Left renal cortex interstitium (tissue), 4 donors: ENCODE results near the gene CHST3. TPM values are rescaled to one million over a fixed set of nuclear protein-coding genes. Genes with fewer than 3 reads are reported as not detected.

Experiments
- DNase-seq, 4 donors: peaks; one replicate each; pipeline ENCODE4 v3.0.0-alpha.2; 2013; ENCODE audit warnings: low read depth in 4 of 4, low spot score in 2 of 4, missing footprints in 1 of 4
- polyA plus RNA-seq, 4 donors: library from polyadenylated mRNA; unstranded; fragments of 120-200 nt; gene quantifications; one replicate each; pipeline ENCODE4 v1.2.1, GENCODE V29; 2013; ENCODE audit not compliant: insufficient read length in 4 of 4

CHST3 gene
- polyA plus RNA-seq, 4 donors = 17.8 to 21.7 (median 18.0) TPM

GRCh38 chr10:72049472-72049871 lies 85.3 kb downstream of the CHST3 start:
- DNase-seq = no peak

GRCh38 chr10:72049969-72050781 lies 86.0 kb downstream of the CHST3 start:
- DNase-seq = no peak

GRCh38 chr10:72050873-72051272 lies 86.7 kb downstream of the CHST3 start:
- DNase-seq = no peak

- no peak for DNase-seq
These were observed 89.5 kb downstream of the CHST3 start for GRCh38 chr10:72053690-72054089.

GRCh38 chr10:72056113-72056512 lies 91.9 kb downstream of the CHST3 start:
- DNase-seq = no peak

GRCh38 chr10:72056932-72057751 lies 92.9 kb downstream of the CHST3 start:
- DNase-seq = no peak

GRCh38 chr10:72058347-72058898 lies 94.2 kb downstream of the CHST3 start:
- no peak for DNase-seq

- DNase-seq = no peak
These were observed 95.0 kb downstream of the CHST3 start for GRCh38 chr10:72058989-72059842.

GRCh38 chr10:72059843-72060822 lies 95.9 kb downstream of the CHST3 start:
- DNase-seq = no peak

- DNase-seq = no peak
These were observed 97.3 kb downstream of the CHST3 start for GRCh38 chr10:72061491-72061890.

GRCh38 chr10:72061930-72062329 lies 97.7 kb downstream of the CHST3 start:
- no peak for DNase-seq

GRCh38 chr10:72062382-72062781 lies 98.2 kb downstream of the CHST3 start:
- DNase-seq = no peak

Other genes with a start within 250 kb of the CHST3 start
- under 1 TPM; 0.14 to 0.16 (median 0.16) TPM for gene C10orf105, start 244.6 kb upstream of the CHST3 start, polyA plus RNA-seq
- 10 to 100 TPM in 2 of 4 donors, 1 to 10 TPM in 2; 8.4 to 13.2 (median 11.1) TPM for gene VSIR, start 190.9 kb upstream of the CHST3 start, polyA plus RNA-seq
- gene PSAP, start 113.1 kb upstream of the CHST3 start, polyA plus RNA-seq = 100 to 1,000 TPM; 762 to 944 (median 856) TPM
- gene SPOCK2, start 124.2 kb downstream of the CHST3 start, polyA plus RNA-seq = 100 to 1,000 TPM; 143 to 189 (median 158) TPM